K562 (cell line): ENCODE data around the gene VLDLR. TPM values are rescaled to one million over a fixed set of nuclear protein-coding genes. Genes with fewer than 3 reads are reported as not detected.

Experiments
- CTBP1 ChIP-seq: fragments of 450-650 bp; IDR thresholded peaks from 2 replicates; pipeline ENCODE4 v1.6.1; 2016; ENCODE audit warnings: borderline replicate concordance
- ERF ChIP-seq: fragments of 450-650 bp; formaldehyde crosslinking; IDR thresholded peaks from 2 replicates; pipeline ENCODE4 v1.4.0; 2020; ENCODE audit warnings: mild to moderate bottlenecking, mixed read lengths
- HDGF ChIP-seq: fragments of 450-650 bp; IDR thresholded peaks from 2 replicates; pipeline ENCODE4 v1.6.1; 2016
- ID3 ChIP-seq, 2 experiments: fragments of 250-450 bp in 1 of 2; fragments of 450-650 bp in 1 of 2; sonication (Bioruptor Pico) in 1 of 2; IDR thresholded peaks; 2 replicates each; pipeline versions ENCODE4 v1.6.1 to v1.8.0; 2016 to 2021; ENCODE audit warnings: mild to moderate bottlenecking in 2 of 2, moderate library complexity in 2 of 2, missing compliant biosample characterization in 1 of 2, missing genetic modification characterization in 1 of 2
- IRF2 ChIP-seq: sonication (generic); formaldehyde crosslinking; IDR thresholded peaks from 2 replicates; pipeline ENCODE4 v1.8.1; 2022; ENCODE audit warnings: mild to moderate bottlenecking, missing genetic modification reagents
- KDM5B ChIP-seq: fragments of 200-600 bp; sonication (generic); IDR thresholded peaks from 2 replicates; pipeline ENCODE4 v1.6.1; 2012; ENCODE audit warnings: low read depth, mild to moderate bottlenecking, moderate library complexity, low read length, control low read depth, inconsistent platforms; ENCODE audit not compliant: insufficient replicate concordance
- MAZ ChIP-seq, 2 experiments: fragments of 450-650 bp in 1 of 2; sonication (generic) in 1 of 2; formaldehyde crosslinking; IDR thresholded peaks in 1 of 2; conservative IDR thresholded peaks in 1 of 2; 2 replicates each; pipeline versions ENCODE4 v1.4.0 to v1.5.0; 2020; ENCODE audit warnings: mild to moderate bottlenecking in 1 of 2, missing genetic modification reagents in 1 of 2
- MYC ChIP-seq, 2 experiments: fragments of 250-450 bp in 1 of 2; sonication (Bioruptor Pico) in 1 of 2; IDR thresholded peaks; 2 replicates each; pipeline versions ENCODE4 v1.5.1 to v1.6.1; 2012 to 2021; ENCODE audit warnings: low read depth in 2 of 2, borderline replicate concordance in 1 of 2, improper control_type of control experiment in 1 of 2, low read length in 1 of 2, mild to moderate bottlenecking in 1 of 2, moderate library complexity in 1 of 2
- NKRF ChIP-seq: fragments of 450-650 bp; IDR thresholded peaks from 2 replicates; pipeline ENCODE4 v1.6.1; 2016; ENCODE audit warnings: borderline replicate concordance
- NONO ChIP-seq, 2 experiments: fragments of 200-400 bp in 1 of 2; fragments of 450-650 bp in 1 of 2; formaldehyde crosslinking in 1 of 2; IDR thresholded peaks; 2 replicates each; pipeline ENCODE4 v1.6.1; 2017; ENCODE audit warnings: low read depth in 2 of 2, mild to moderate bottlenecking in 2 of 2, moderate library complexity in 2 of 2, low read length in 1 of 2
- RAD51 ChIP-seq: fragments of 450-650 bp; IDR thresholded peaks from 2 replicates; pipeline ENCODE4 v1.7.1; 2016; ENCODE audit warnings: low read depth, mild to moderate bottlenecking, borderline replicate concordance
- RBBP5 ChIP-seq: fragments of 200-600 bp; sonication (generic); IDR thresholded peaks from 2 replicates; pipeline ENCODE4 v1.6.1; 2012; ENCODE audit warnings: borderline replicate concordance, mild to moderate bottlenecking, low read length, control low read depth, inconsistent platforms; ENCODE audit not compliant: insufficient read depth, poor library complexity, severe bottlenecking
- RBM15 ChIP-seq: fragments of 200-400 bp; formaldehyde crosslinking; IDR thresholded peaks from 2 replicates; pipeline ENCODE4 v1.6.1; 2018; ENCODE audit warnings: mild to moderate bottlenecking, low read length, moderate library complexity; ENCODE audit not compliant: insufficient read depth
- RBM34 ChIP-seq: fragments of 200-400 bp; formaldehyde crosslinking; IDR thresholded peaks from 2 replicates; pipeline ENCODE4 v1.6.1; 2018; ENCODE audit warnings: low read length, borderline replicate concordance; ENCODE audit not compliant: insufficient read depth
- SMARCB1 ChIP-seq: IDR thresholded peaks from 2 replicates; pipeline ENCODE4 v1.6.1; 2011; ENCODE audit warnings: improper control_type of control experiment, low read depth; ENCODE audit not compliant: insufficient read length
- SNIP1 ChIP-seq: fragments of 450-650 bp; IDR thresholded peaks from 2 replicates; pipeline ENCODE4 v1.7.1; 2017; ENCODE audit warnings: low read depth, mild to moderate bottlenecking
- TRIM25 ChIP-seq: fragments of 450-650 bp; IDR thresholded peaks from 2 replicates; pipeline ENCODE4 v1.7.0; 2016; ENCODE audit warnings: borderline replicate concordance
- ZNF354B ChIP-seq: fragments of 250-450 bp; sonication (Bioruptor Pico); IDR thresholded peaks from 2 replicates; pipeline ENCODE4 v1.4.0; 2020
- ZNF76 ChIP-seq: fragments of 250-450 bp; sonication (Bioruptor Pico); IDR thresholded peaks from 2 replicates; pipeline ENCODE4 v1.4.0; 2020; ENCODE audit warnings: mild to moderate bottlenecking, moderate library complexity, borderline replicate concordance
- polyA plus RNA-seq, 8 experiments: library from polyadenylated mRNA; depleted of rRNA in 4 of 8; stranded (reverse) in 5 of 8; unstranded in 3 of 8; fragments of >200 nt; fragmentation: Nextera tagmentation in 2 of 8; fragmentation: Illumina TruSeq in 1 of 8; extraction: Ambion mirVana in 2 of 8; extraction: Trizol in 1 of 8; gene quantifications; 2 replicates each; pipeline versions ENCODE4 v1.2.1 to v1.2.3, GENCODE V29; 2011 to 2014; ENCODE audit warnings: inconsistent platforms in 1 of 8, missing spikeins in 1 of 8
- total RNA-seq, 7 experiments: library from RNA; depleted of rRNA in 6 of 7; stranded (reverse); fragments of >200 nt in 6 of 7; fragmentation: Illumina TruSeq in 2 of 7; extraction: Trizol in 2 of 7; gene quantifications; 2 replicates each; pipeline versions ENCODE4 v1.2.1 to v1.2.3, GENCODE V29; 2011 to 2021; ENCODE audit warnings: low replicate concordance in 1 of 7
- TF ChIP-seq, protein P1 (sequence below): IDR thresholded peaks from 2 replicates; pipeline ENCODE4 v1.6.1; 2016; ENCODE audit warnings: missing genetic modification characterization, missing compliant biosample characterization

VLDLR gene
- total and polyA plus RNA-seq, 9 of the 15 experiments (the other 6 are each of a cell fraction or from before 2014, with no cell fraction given) = 0.03 to 0.58 (median 0.08) TPM

GRCh38 chr9:2620919-2621721 is 467 bp upstream of the VLDLR start (continued):
- TF ChIP-seq, protein P1, sequence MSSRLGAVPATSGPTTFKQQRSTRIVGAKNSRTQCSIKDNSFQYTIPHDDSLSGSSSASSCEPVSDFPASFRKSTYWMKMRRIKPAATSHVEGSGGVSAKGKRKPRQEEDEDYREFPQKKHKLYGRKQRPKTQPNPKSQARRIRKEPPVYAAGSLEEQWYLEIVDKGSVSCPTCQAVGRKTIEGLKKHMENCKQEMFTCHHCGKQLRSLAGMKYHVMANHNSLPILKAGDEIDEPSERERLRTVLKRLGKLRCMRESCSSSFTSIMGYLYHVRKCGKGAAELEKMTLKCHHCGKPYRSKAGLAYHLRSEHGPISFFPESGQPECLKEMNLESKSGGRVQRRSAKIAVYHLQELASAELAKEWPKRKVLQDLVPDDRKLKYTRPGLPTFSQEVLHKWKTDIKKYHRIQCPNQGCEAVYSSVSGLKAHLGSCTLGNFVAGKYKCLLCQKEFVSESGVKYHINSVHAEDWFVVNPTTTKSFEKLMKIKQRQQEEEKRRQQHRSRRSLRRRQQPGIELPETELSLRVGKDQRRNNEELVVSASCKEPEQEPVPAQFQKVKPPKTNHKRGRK (tag) = no peak
- TF ChIP-seq KDM5B = no peak
- no peak for TF ChIP-seq RAD51
- TF ChIP-seq TRIM25 = no peak
- TF ChIP-seq ID3 (CRISPR knock-in tag; IDR thresholded peaks at IDR 0.05) = no peak
- TF ChIP-seq ID3 (tag; IDR thresholded peaks at IDR 0.05) = no peak
- no peak for TF ChIP-seq HDGF
- TF ChIP-seq SNIP1 = no peak
- no peak for TF ChIP-seq NKRF
- no peak for TF ChIP-seq IRF2
- TF ChIP-seq MYC (IDR thresholded peaks at IDR 0.05; ENCODE audit: low read depth, low read length) = peak; percentile 80; the same call in 1 of the 2 replicates
- TF ChIP-seq MYC (CRISPR knock-in tag; IDR thresholded peaks at IDR 0.05; ENCODE audit: borderline replicate concordance, low read depth) = no peak
- no peak for TF ChIP-seq NONO (IDR thresholded peaks at IDR 0.05; ENCODE audit: low read depth in 2 of 2, low read length in 1 of 2)
- TF ChIP-seq ZNF354B (CRISPR knock-in tag) = no peak
- no peak for TF ChIP-seq SMARCB1
- no peak for TF ChIP-seq ZNF76
- peak; percentile 48; the same call in 1 of the 2 replicates for TF ChIP-seq CTBP1
- no peak for TF ChIP-seq RBM34
- no peak for TF ChIP-seq ERF (CRISPR knock-in tag)
- TF ChIP-seq RBBP5 = no peak
- TF ChIP-seq RBM15 = no peak
- no peak for TF ChIP-seq MAZ (CRISPR knock-in tag; conservative IDR thresholded peaks at IDR 0.05 in 1 of 2, IDR thresholded peaks at IDR 0.05 in 1 of 2)
